DMS 273 treated with DMSO at 0.1 percent for 48 hours (cell line): ENCODE results near the gene ACAP2.
"Not testable (repeated sequence)": the region's sequence is repeated elsewhere in the genome, so short reads cannot be mapped to it uniquely, and the experiment has no call there.

Experiments
- DNase-seq: peaks from one replicate; lab custom pipeline; 2025; lab: John Stamatoyannopoulos, UW

Gene ACAP2

GRCh38 chr3:195385526-195385925, 57.3 kb downstream of the ACAP2 start:
- no peak for DNase-seq

- DNase-seq = no peak
These were observed 57.9 kb downstream of the ACAP2 start for GRCh38 chr3:195384952-195385351.

- DNase-seq = no peak
These were observed 70.6 kb downstream of the ACAP2 start for GRCh38 chr3:195372220-195372619.

GRCh38 chr3:195366200-195366925, 76.5 kb downstream of the ACAP2 start:
- no peak for DNase-seq

- DNase-seq = no peak
These were observed 77.4 kb downstream of the ACAP2 start for GRCh38 chr3:195365371-195365770.

GRCh38 chr3:195357797-195358196, 85.0 kb downstream of the ACAP2 start:
- not testable (repeated sequence) for DNase-seq

GRCh38 chr3:195356151-195357086, 86.4 kb downstream of the ACAP2 start:
- no peak for DNase-seq

- not testable (repeated sequence) for DNase-seq
These were observed 88.8 kb downstream of the ACAP2 start for GRCh38 chr3:195354009-195354408.

- DNase-seq = no peak
These were observed 89.8 kb downstream of the ACAP2 start for GRCh38 chr3:195352895-195353488.

GRCh38 chr3:195348426-195349115, 94.2 kb downstream of the ACAP2 start:
- no peak for DNase-seq

- DNase-seq = no peak
These were observed 105.1 kb downstream of the ACAP2 start for GRCh38 chr3:195337747-195338146.

GRCh38 chr3:195334967-195335366, 107.9 kb downstream of the ACAP2 start:
- DNase-seq = no peak

GRCh38 chr3:195319060-195319459, 123.8 kb downstream of the ACAP2 start:
- no peak for DNase-seq

GRCh38 chr3:195312714-195313113, 130.1 kb downstream of the ACAP2 start:
- no peak for DNase-seq

GRCh38 chr3:195307711-195308110, 135.1 kb downstream of the ACAP2 start:
- DNase-seq = no peak

- DNase-seq = no peak
These were observed 136.5 kb downstream of the ACAP2 start for GRCh38 chr3:195306369-195306768.

GRCh38 chr3:195302431-195302830, 140.4 kb downstream of the ACAP2 start:
- DNase-seq = no peak

- DNase-seq = no peak
These were observed 145.4 kb downstream of the ACAP2 start for GRCh38 chr3:195297446-195297845.

- DNase-seq = no peak
These were observed 146.2 kb downstream of the ACAP2 start for GRCh38 chr3:195296662-195297061.

- no peak for DNase-seq
These were observed 151.7 kb downstream of the ACAP2 start for GRCh38 chr3:195291121-195291520.

GRCh38 chr3:195290643-195291042, 152.2 kb downstream of the ACAP2 start:
- not testable (repeated sequence) for DNase-seq
